ENCODE data around the gene KIAA1755. TPM values are rescaled to one million over a fixed set of nuclear protein-coding genes. Genes with fewer than 3 reads are reported as not detected.

Gene KIAA1755
- total and polyA plus RNA-seq, 9 of the 15 experiments (the other 6 are each of a cell fraction or from before 2014, with no cell fraction given) = not detected

DNA sequence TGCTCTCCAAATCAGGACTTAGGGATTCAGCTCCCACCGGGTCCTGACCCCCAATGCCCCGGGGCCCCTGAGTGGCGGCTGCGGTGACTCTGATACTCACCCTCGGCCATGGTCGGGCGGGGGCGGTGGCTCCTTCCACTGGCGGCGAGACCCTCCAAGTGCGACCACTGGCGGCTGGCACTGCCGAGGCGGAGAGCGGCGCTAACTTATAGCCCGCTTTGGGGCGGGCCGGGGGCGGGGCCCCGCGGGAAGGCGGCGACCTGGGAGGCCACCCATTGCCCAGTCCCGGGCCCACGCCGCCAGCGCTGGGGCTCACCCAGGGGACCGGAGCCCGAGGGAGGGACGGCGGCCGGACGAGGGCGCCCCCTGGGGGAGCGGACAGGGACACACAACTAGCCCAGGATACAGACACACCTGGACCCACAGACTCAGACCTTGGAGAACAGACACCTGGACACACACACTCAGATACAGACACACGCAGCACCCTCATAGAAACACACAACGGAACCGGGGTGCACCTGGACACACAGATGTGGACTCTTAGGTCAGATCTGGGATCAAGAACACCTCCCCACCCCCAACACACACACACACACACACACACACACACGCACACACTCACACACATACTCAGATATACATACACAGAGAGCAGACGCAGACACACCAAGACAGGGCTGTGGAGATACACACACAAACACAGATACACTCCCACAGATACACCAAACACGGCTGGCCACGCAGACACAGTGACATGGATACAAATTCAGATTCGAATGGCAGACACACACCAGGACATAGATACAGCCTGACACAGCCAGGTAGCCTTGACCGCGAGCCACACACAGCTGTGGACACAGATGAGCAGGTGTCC lies 95.2 kb downstream of the KIAA1755 start, which contains the start of gene TGM2 (continued):
- TF ChIP-seq FOXK2 (conservative IDR thresholded peaks at IDR 0.05 in 1 of 2, IDR thresholded peaks at IDR 0.05 in 1 of 2; ENCODE audit: low read depth in 2 of 2) (peak in 1 of 2 experiments; percentile 67; a peak in 1 of 4 replicates), NFE2 (IDR thresholded peaks at IDR 0.05; ENCODE audit: low read depth) (no peak), TCF3 (CRISPR knock-in tag; IDR thresholded peaks at IDR 0.05) (peak; percentile 41), XRCC4 (IDR thresholded peaks at IDR 0.05; ENCODE audit: extremely low read depth, insufficient read depth, insufficient read length) (no peak), DPF2 (IDR thresholded peaks at IDR 0.05) (peak; percentile 68; the same call in 1 of the 2 replicates), SP2 (IDR thresholded peaks at IDR 0.05; ENCODE audit: extremely low read depth, low read depth, low read length, poor library complexity, severe bottlenecking) (no peak), MBD1 (CRISPR knock-in tag; IDR thresholded peaks at IDR 0.05) (no peak), ZBTB9 (CRISPR knock-in tag; IDR thresholded peaks at IDR 0.05) (no peak), STAT5A (IDR thresholded peaks at IDR 0.05; ENCODE audit: borderline replicate concordance, low read length) (no peak), TAF7 (tag; IDR thresholded peaks at IDR 0.05) (no peak; the same call in 1 of the 2 replicates), ZNF175 (CRISPR knock-in tag; IDR thresholded peaks at IDR 0.05; ENCODE audit: low read depth) (no peak), HNRNPH1 (optimal IDR thresholded peaks at IDR 0.05; ENCODE audit: low read depth, low read length) (no peak), HEY1 (CRISPR knock-in tag; IDR thresholded peaks at IDR 0.05; ENCODE audit: borderline replicate concordance) (no peak), POLR2G (IDR thresholded peaks at IDR 0.05; ENCODE audit: low read depth, low read length) (peak; percentile 90), FOS (IDR thresholded peaks at IDR 0.05; ENCODE audit: extremely low read depth, insufficient read length) (no peak), ETV1 (tag; conservative IDR thresholded peaks at IDR 0.05; ENCODE audit: low read depth) (peak; percentile 40), GTF2A2 (tag; IDR thresholded peaks at IDR 0.05) (no peak), ZNF589 (CRISPR knock-in tag; IDR thresholded peaks at IDR 0.05; ENCODE audit: low read depth) (no peak), KLF6 (CRISPR knock-in tag; IDR thresholded peaks at IDR 0.05; ENCODE audit: borderline replicate concordance) (no peak), KDM5B (IDR thresholded peaks at IDR 0.05; ENCODE audit: insufficient replicate concordance, low read depth, low read length) (peak; percentile 45), FOXA3 (CRISPR knock-in tag; conservative IDR thresholded peaks at IDR 0.05 in 1 of 2, IDR thresholded peaks at IDR 0.05 in 1 of 2) (no peak), CREB1 (IDR thresholded peaks at IDR 0.05) (no peak), CREB1 (CRISPR knock-in tag; IDR thresholded peaks at IDR 0.05) (peak; percentile 45; the same call in 1 of the 2 replicates), CHD4 (IDR thresholded peaks at IDR 0.05; ENCODE audit: insufficient read depth, insufficient replicate concordance, low read depth, low read length, poor library complexity, severe bottlenecking) (no peak), ZNF764 (CRISPR knock-in tag; IDR thresholded peaks at IDR 0.05; ENCODE audit: low read depth) (no peak)

Data from K562 (cell line).